ENCODE measurements around the gene CAPN15.

DNA sequence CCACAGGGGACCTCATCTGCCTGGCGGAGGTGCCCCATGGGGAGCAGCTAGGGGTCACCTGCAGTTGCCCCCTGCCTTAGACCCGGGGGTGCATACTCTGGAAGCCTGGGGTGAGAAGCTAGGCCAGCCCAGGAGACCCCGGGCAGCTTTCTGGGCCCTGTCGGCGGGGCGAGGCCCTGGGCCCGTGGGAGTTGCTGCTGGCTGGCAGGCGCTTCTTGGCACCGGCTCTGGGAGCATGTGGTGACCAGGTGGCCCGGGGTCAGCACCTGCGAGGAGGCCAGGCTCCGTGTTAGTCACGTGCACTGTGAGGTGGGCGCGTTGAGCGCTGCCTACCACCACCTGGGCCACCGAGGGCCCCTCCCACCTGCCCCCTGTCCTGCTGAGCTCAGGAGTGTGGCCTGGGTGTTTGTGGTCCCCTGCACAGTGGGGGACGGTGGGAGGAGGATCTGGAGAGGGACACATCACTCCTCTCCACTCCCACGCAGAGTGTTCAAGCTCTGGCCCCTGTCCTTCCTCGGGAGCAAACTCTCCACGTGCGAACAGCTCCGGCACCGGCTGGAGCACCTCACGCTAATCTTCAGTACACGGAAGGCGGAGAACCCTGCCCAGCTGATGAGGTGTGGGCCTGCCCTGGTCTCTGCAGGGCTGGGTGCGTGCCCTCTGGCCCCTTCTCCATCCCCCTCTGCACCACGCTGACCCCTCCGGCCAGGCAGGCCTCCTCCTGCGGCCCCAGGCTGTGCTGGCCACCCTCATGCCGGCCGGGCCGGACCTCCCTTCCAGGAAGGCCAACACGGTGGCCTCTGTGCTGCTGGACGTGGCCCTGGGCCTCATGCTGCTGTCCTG lies 48.1 kb downstream of the CAPN15 start:
- TF ChIP-seq POLR2AphosphoS5 (IDR thresholded peaks at IDR 0.05) (no peak), POLR2A (IDR thresholded peaks at IDR 0.05) (no peak), EP300 (IDR thresholded peaks at IDR 0.05) (no peak)
- TF ChIP-seq, protein P1, sequence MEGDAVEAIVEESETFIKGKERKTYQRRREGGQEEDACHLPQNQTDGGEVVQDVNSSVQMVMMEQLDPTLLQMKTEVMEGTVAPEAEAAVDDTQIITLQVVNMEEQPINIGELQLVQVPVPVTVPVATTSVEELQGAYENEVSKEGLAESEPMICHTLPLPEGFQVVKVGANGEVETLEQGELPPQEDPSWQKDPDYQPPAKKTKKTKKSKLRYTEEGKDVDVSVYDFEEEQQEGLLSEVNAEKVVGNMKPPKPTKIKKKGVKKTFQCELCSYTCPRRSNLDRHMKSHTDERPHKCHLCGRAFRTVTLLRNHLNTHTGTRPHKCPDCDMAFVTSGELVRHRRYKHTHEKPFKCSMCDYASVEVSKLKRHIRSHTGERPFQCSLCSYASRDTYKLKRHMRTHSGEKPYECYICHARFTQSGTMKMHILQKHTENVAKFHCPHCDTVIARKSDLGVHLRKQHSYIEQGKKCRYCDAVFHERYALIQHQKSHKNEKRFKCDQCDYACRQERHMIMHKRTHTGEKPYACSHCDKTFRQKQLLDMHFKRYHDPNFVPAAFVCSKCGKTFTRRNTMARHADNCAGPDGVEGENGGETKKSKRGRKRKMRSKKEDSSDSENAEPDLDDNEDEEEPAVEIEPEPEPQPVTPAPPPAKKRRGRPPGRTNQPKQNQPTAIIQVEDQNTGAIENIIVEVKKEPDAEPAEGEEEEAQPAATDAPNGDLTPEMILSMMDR (IDR thresholded peaks at IDR 0.05), result no peak

All from gastroesophageal sphincter (tissue), 3 donors.